A673 (cell line): ENCODE results near the gene NPEPL1. TPM values are rescaled to one million over a fixed set of nuclear protein-coding genes. Genes with fewer than 3 reads are reported as not detected.

Source experiments
- BruUV-seq: library from RNA; stranded (reverse); fragments of 400-500 nt; replicated peaks from 2 replicates; lab custom pipeline; 2021; lab: Mats Ljungman, UMichigan
- CTCF ChIA-PET: fragments of 300-600 bp; sonication (Branson Sonifier 250); formaldehyde crosslinking; loops from one replicate; lab custom pipeline; 2022; ENCODE audit warnings: antibody characterized with exemption; lab: Charles Lee
- POLR2A ChIA-PET: fragments of 300-600 bp; sonication (Branson Sonifier 250); formaldehyde crosslinking; loops from one replicate; lab custom pipeline; 2022; ENCODE audit warnings: antibody characterized with exemption; ENCODE audit not compliant: low non-redundant PET; lab: Charles Lee
- DNase-seq: peaks from one replicate; pipeline ENCODE4 v3.0.0-alpha.2; 2015; ENCODE audit warnings: low spot score
- H3K27ac ChIP-seq: fragments of 200-600 bp; sonication (generic); 2 replicates; pipeline ENCODE4 v1.5.1; 2016; ENCODE audit warnings: mixed run types, low read depth, mild to moderate bottlenecking, mixed read lengths, antibody characterized with exemption, low read length; ENCODE audit not compliant: poor library complexity, severe bottlenecking
- H3K27me3 ChIP-seq: fragments of 200-600 bp; sonication (generic); replicated peaks from 2 replicates; pipeline ENCODE4 v1.6.1; 2017; ENCODE audit warnings: mixed run types, low read depth, mild to moderate bottlenecking, mixed read lengths, antibody characterized with exemption, low read length; ENCODE audit not compliant: insufficient read depth, poor library complexity
- H3K36me3 ChIP-seq: fragments of 200-600 bp; sonication (generic); 2 replicates; pipeline ENCODE4 v1.6.1; 2016; ENCODE audit warnings: mixed run types, mild to moderate bottlenecking, mixed read lengths, antibody characterized with exemption, low read length; ENCODE audit not compliant: insufficient read depth, poor library complexity, severe bottlenecking
- H3K4me1 ChIP-seq: fragments of 200-600 bp; sonication (generic); 2 replicates; pipeline ENCODE4 v1.6.1; 2017; ENCODE audit warnings: mixed run types, mild to moderate bottlenecking, mixed read lengths, antibody characterized with exemption, low read length; ENCODE audit not compliant: insufficient read depth, poor library complexity, severe bottlenecking
- H3K4me3 ChIP-seq: fragments of 200-600 bp; sonication (generic); 2 replicates; pipeline ENCODE4 v1.5.1; 2016; ENCODE audit warnings: low read depth, mixed run types, mild to moderate bottlenecking, mixed read lengths, low read length; ENCODE audit not compliant: poor library complexity, severe bottlenecking
- H3K9me3 ChIP-seq: fragments of 200-600 bp; sonication (generic); 2 replicates; pipeline ENCODE4 v1.6.1; 2016; ENCODE audit warnings: mixed run types, low read depth, mild to moderate bottlenecking, mixed read lengths, antibody characterized with exemption, low read length; ENCODE audit not compliant: poor library complexity, severe bottlenecking
- CTCF ChIP-seq: fragments of 300-800, 200-600 bp; sonication (generic); conservative IDR thresholded peaks from 2 replicates; pipeline ENCODE4 v1.5.1; 2017; ENCODE audit warnings: low read depth, mild to moderate bottlenecking, antibody characterized with exemption, low read length, moderate library complexity, mixed read lengths
- EZH2 ChIP-seq: fragments of 200-600 bp; sonication (generic); IDR thresholded peaks from 2 replicates; pipeline ENCODE4 v1.6.1; 2017; ENCODE audit warnings: borderline replicate concordance, low read depth, mild to moderate bottlenecking, mixed read lengths, antibody characterized with exemption, low read length; ENCODE audit not compliant: poor library complexity, severe bottlenecking
- intact Hi-C: fragments of 100-400 bp; cut with micrococcal nuclease; formaldehyde crosslinking; loops from one replicate; pipeline ENCODE4 v1.10.0; 2022; ENCODE audit not compliant: unreplicated experiment
- total RNA-seq: library from RNA; stranded (reverse); gene quantifications from 2 replicates; pipeline ENCODE4 v1.2.3, GENCODE V29; 2021

Gene NPEPL1
- total RNA-seq, 1 experiment from 2014 or later: 15.8 TPM

GRCh38 chr20:58746620-58747019 lies 54.0 kb downstream of the NPEPL1 start:
- Histone ChIP-seq H3K4me1 (no peaks in the 10 kb centered on the region), H3K9me3 (no peaks in the 10 kb centered on the region), H3K36me3 (no peaks in the 10 kb centered on the region), H3K27me3 (peaks cover 52% of the 10 kb centered on the region), H3K4me3 (no peak overlapping the region), H3K27ac (no peak overlapping the region)
- TF ChIP-seq EZH2: no peak
- TF ChIP-seq CTCF: no peak
- ChIA-PET POLR2A (interaction anchor here (0.6 kb wide), 1 partner anchor 9 kb away, joined by 3 read pairs; no protein-coding TSS in a partner anchor), CTCF (interaction anchor here (0.7 kb wide), 1 partner anchor 358 kb away, joined by 3 read pairs; the partner anchor contains the start of gene VAPB)
- BruUV-seq: no TSS peak
- intact Hi-C loops: no loop called here
- no peak for DNase-seq

GRCh38 chr20:58747211-58747610 lies 54.6 kb downstream of the NPEPL1 start:
- CTCF ChIA-PET: interaction anchor here (0.7 kb wide), 1 partner anchor 358 kb away, joined by 3 read pairs; the partner anchor contains the start of gene VAPB
- TF ChIP-seq EZH2 (no peak), CTCF (no peak)
- no peak for DNase-seq
- peaks cover 52% of the 10 kb centered on the region for H3K27me3 ChIP-seq
- H3K27ac ChIP-seq: no peak overlapping the region
- no TSS peak for BruUV-seq
- H3K9me3 ChIP-seq: no peaks in the 10 kb centered on the region
- POLR2A ChIA-PET: interaction anchor here (0.6 kb wide), 1 partner anchor 8 kb away, joined by 3 read pairs; no protein-coding TSS in a partner anchor
- no peak overlapping the region for H3K4me3 ChIP-seq
- H3K4me1 ChIP-seq: no peaks in the 10 kb centered on the region
- H3K36me3 ChIP-seq: no peaks in the 10 kb centered on the region
- intact Hi-C loops: no loop called here

- H3K4me1 ChIP-seq: no peaks in the 10 kb centered on the region
- no peak overlapping the region for H3K4me3 ChIP-seq
- no TSS peak for BruUV-seq
- POLR2A ChIA-PET: no interaction called here
- no peaks in the 10 kb centered on the region for H3K36me3 ChIP-seq
- CTCF ChIA-PET: no interaction called here
- intact Hi-C loops: no loop called here
- no peak for DNase-seq
- H3K27ac ChIP-seq: no peak overlapping the region
- H3K9me3 ChIP-seq: no peaks in the 10 kb centered on the region
- no peak for TF ChIP-seq EZH2
- no peak for TF ChIP-seq CTCF
- peaks cover 52% of the 10 kb centered on the region for H3K27me3 ChIP-seq
Measured at GRCh38 chr20:58748618-58749017, 56.0 kb downstream of the NPEPL1 start.
